DND-41 (cell line): ENCODE results near the gene SGIP1.

Experiments used
- CTCF ChIP-seq: IDR thresholded peaks from 2 replicates; pipeline ENCODE4 v1.5.1; 2012; ENCODE audit warnings: borderline replicate concordance, low read length, moderate library complexity, mild to moderate bottlenecking; ENCODE audit not compliant: poor library complexity, severe bottlenecking; ENCODE audit errors: extremely low read depth
- EZH2 ChIP-seq: IDR thresholded peaks from 3 replicates; pipeline ENCODE4 v1.6.1; 2012; ENCODE audit warnings: borderline replicate concordance, low read depth, mild to moderate bottlenecking, moderate library complexity, low read length, inconsistent platforms; ENCODE audit not compliant: severe bottlenecking

- no peak for TF ChIP-seq CTCF
- no peak for TF ChIP-seq EZH2
These were observed 120.7 kb downstream of the SGIP1 start for GRCh38 chr1:66654643-66655042.
